HG03045 (cell line): ENCODE data around the gene MYOZ2.

Source experiments
- ATAC-seq: cut with Tn5 transposase; IDR thresholded peaks from one replicate; pipeline ENCODE4 v1.9.1; 2021; ENCODE audit warnings: mild to moderate bottlenecking, moderate library complexity; ENCODE audit not compliant: unreplicated experiment

MYOZ2 gene

GRCh38 chr4:119237201-119237600 is 101.6 kb downstream of the MYOZ2 start:
- ATAC-seq, result no peak
